ENCODE data around the gene ANKRD10. TPM values are rescaled to one million over a fixed set of nuclear protein-coding genes. Genes with fewer than 3 reads are reported as not detected.
"Not testable (repeated sequence)": the region's sequence is repeated elsewhere in the genome, so short reads cannot be mapped to it uniquely, and the experiment has no call there.

The ANKRD10 gene
- polyA plus RNA-seq, 1 donor: 453 TPM

- DNase-seq: no peak
Observed at GRCh38 chr13:110868720-110869119, 46.1 kb downstream of the ANKRD10 start.

- no peak for DNase-seq
Observed at GRCh38 chr13:110867380-110867779, 47.5 kb downstream of the ANKRD10 start.

- no peak for DNase-seq
Observed at GRCh38 chr13:110866491-110867170, 48.2 kb downstream of the ANKRD10 start.

GRCh38 chr13:110863685-110864084, 51.2 kb downstream of the ANKRD10 start:
- no peak for DNase-seq

GRCh38 chr13:110860983-110861382, 53.9 kb downstream of the ANKRD10 start:
- DNase-seq: no peak

- no peak for DNase-seq
Observed at GRCh38 chr13:110856942-110857835, 57.7 kb downstream of the ANKRD10 start.

GRCh38 chr13:110855363-110855762, 59.5 kb downstream of the ANKRD10 start:
- DNase-seq: no peak

GRCh38 chr13:110854866-110855265, 60.0 kb downstream of the ANKRD10 start:
- DNase-seq: no peak

GRCh38 chr13:110853235-110853721, 61.6 kb downstream of the ANKRD10 start:
- DNase-seq: no peak

GRCh38 chr13:110850840-110851239, 64.0 kb downstream of the ANKRD10 start:
- DNase-seq: no peak

- DNase-seq: no peak
Observed at GRCh38 chr13:110850006-110850405, 64.9 kb downstream of the ANKRD10 start.

GRCh38 chr13:110845520-110845919, 69.3 kb downstream of the ANKRD10 start:
- DNase-seq: no peak

- no peak for DNase-seq
Observed at GRCh38 chr13:110841846-110842245, 73.0 kb downstream of the ANKRD10 start.

- no peak for DNase-seq
Observed at GRCh38 chr13:110841406-110841805, 73.5 kb downstream of the ANKRD10 start.

GRCh38 chr13:110838867-110839538, 75.9 kb downstream of the ANKRD10 start:
- no peak for DNase-seq

GRCh38 chr13:110838116-110838515, 76.8 kb downstream of the ANKRD10 start:
- no peak for DNase-seq

- not testable (repeated sequence) for DNase-seq
Observed at GRCh38 chr13:110837397-110838061, 77.3 kb downstream of the ANKRD10 start.

GRCh38 chr13:110836605-110836903, 78.3 kb downstream of the ANKRD10 start:
- no peak for DNase-seq

GRCh38 chr13:110835721-110836604, 78.9 kb downstream of the ANKRD10 start:
- DNase-seq: no peak

GRCh38 chr13:110834572-110834971, 80.3 kb downstream of the ANKRD10 start:
- DNase-seq: no peak

GRCh38 chr13:110832531-110832930, 82.3 kb downstream of the ANKRD10 start:
- DNase-seq: no peak

GRCh38 chr13:110832205-110832479, 82.7 kb downstream of the ANKRD10 start:
- DNase-seq: no peak
